Neural progenitor cell (in vitro differentiated cells): Measurements from ENCODE around the gene AP2M1.

ENCODE experiments used
- EZH2 ChIP-seq: fragments of 200-600 bp; sonication (generic); IDR thresholded peaks from 2 replicates; pipeline ENCODE4 v1.6.1; 2017; ENCODE audit warnings: antibody characterized with exemption, mild to moderate bottlenecking, moderate library complexity
- EZH2phosphoT487 ChIP-seq: fragments of 200-600 bp; sonication (generic); IDR thresholded peaks from 2 replicates; pipeline ENCODE4 v1.6.1; 2017; ENCODE audit warnings: antibody characterized with exemption
- TF ChIP-seq, protein P1 (sequence below): fragments of 200-600 bp; sonication (generic); IDR thresholded peaks from 2 replicates; pipeline ENCODE4 v1.5.1; 2017; ENCODE audit warnings: antibody characterized with exemption, mild to moderate bottlenecking

DNA sequence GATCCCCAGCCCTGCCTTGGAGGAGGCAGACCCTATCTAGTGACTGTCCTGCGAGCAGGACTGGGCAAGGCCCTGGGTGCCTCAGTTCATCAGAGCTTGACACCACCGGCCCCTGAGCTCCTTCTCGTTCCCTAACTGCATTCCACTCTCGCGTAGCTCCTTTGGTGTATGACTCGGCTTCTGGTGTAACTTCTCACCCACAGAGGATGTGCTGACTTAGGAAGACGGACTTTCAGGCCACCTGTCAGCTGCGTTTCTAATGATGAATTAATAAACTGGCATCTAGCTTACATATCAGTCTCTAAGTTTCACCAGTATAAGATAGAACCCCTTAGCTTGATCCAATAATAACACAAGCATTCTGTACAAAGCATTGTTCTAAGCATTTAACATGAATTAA is 28.9 kb downstream of the AP2M1 start:
- TF ChIP-seq, protein P1, sequence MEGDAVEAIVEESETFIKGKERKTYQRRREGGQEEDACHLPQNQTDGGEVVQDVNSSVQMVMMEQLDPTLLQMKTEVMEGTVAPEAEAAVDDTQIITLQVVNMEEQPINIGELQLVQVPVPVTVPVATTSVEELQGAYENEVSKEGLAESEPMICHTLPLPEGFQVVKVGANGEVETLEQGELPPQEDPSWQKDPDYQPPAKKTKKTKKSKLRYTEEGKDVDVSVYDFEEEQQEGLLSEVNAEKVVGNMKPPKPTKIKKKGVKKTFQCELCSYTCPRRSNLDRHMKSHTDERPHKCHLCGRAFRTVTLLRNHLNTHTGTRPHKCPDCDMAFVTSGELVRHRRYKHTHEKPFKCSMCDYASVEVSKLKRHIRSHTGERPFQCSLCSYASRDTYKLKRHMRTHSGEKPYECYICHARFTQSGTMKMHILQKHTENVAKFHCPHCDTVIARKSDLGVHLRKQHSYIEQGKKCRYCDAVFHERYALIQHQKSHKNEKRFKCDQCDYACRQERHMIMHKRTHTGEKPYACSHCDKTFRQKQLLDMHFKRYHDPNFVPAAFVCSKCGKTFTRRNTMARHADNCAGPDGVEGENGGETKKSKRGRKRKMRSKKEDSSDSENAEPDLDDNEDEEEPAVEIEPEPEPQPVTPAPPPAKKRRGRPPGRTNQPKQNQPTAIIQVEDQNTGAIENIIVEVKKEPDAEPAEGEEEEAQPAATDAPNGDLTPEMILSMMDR: no peak
- TF ChIP-seq EZH2 (no peak), EZH2phosphoT487 (no peak)
